Cerebellar cortex (tissue), 1 donor: ENCODE data around the gene ITPRID2.
"Not testable (repeated sequence)": the region's sequence is repeated elsewhere in the genome, so short reads cannot be mapped to it uniquely, and the experiment has no call there.

Experiments
- DNase-seq: peaks from one replicate; pipeline ENCODE4 v3.0.0-alpha.2; 2015; ENCODE audit warnings: low spot score

Gene ITPRID2

GRCh38 chr2:181961167-181961566 is 69.6 kb downstream of the ITPRID2 start:
- DNase-seq, result not testable (repeated sequence)

GRCh38 chr2:181962142-181962541 is 70.6 kb downstream of the ITPRID2 start:
- DNase-seq, result no peak

GRCh38 chr2:181970160-181970794 is 78.7 kb downstream of the ITPRID2 start:
- DNase-seq, result no peak

- no peak for DNase-seq
Measured at GRCh38 chr2:181971032-181971431, 79.5 kb downstream of the ITPRID2 start.

- no peak for DNase-seq
Measured at GRCh38 chr2:181972431-181973170, 81.1 kb downstream of the ITPRID2 start.

- no peak for DNase-seq
Measured at GRCh38 chr2:181973171-181973783, 81.7 kb downstream of the ITPRID2 start.

GRCh38 chr2:181977661-181978350 is 86.3 kb downstream of the ITPRID2 start:
- no peak for DNase-seq

- DNase-seq, result no peak
Measured at GRCh38 chr2:181978351-181979150, 87.0 kb downstream of the ITPRID2 start.
